HCT116 (cell line): ENCODE measurements around the gene NUDT5. TPM values are rescaled to one million over a fixed set of nuclear protein-coding genes. Genes with fewer than 3 reads are reported as not detected.

Source experiments
- ATAC-seq: fragments of 200-7000 bp; cut with Tn5 transposase; 2 replicates; pipeline ENCODE4 v1.9.1; 2020; ENCODE audit warnings: mild to moderate bottlenecking, moderate library complexity
- BruUV-seq: library from RNA; stranded (reverse); fragments of 400-500 nt; replicated peaks from 2 replicates; lab custom pipeline; 2021; lab: Mats Ljungman, UMichigan
- CTCF ChIA-PET: fragments of 300-600 bp; sonication (Branson Sonifier 250); formaldehyde crosslinking; loops from one replicate; lab custom pipeline; 2021; ENCODE audit warnings: antibody characterized with exemption; lab: Charles Lee
- POLR2A ChIA-PET: fragments of 300-600, 350-600 bp; sonication (Branson Sonifier 250); formaldehyde crosslinking; loops from one replicate; lab custom pipeline; 2021; ENCODE audit warnings: antibody characterized with exemption; lab: Charles Lee
- RAD21 ChIA-PET, 2 experiments: fragments of 300-600 bp; sonication (Branson Sonifier 250); formaldehyde crosslinking; loops; one replicate each; lab custom pipeline; 2023; ENCODE audit warnings: low total read pairs in 2 of 2; ENCODE audit not compliant: uncharacterized antibody in 2 of 2, unreplicated experiment in 2 of 2, low non-redundant PET in 1 of 2; lab: Charles Lee
- DNase-seq: peaks from one replicate; pipeline ENCODE4 v3.0.0-alpha.2; 2010; ENCODE audit warnings: low read depth, low spot score
- H2AFZ ChIP-seq: fragments of 200-600 bp; shearing (Covaris generic), sonication (generic); 2 replicates; pipeline ENCODE4 v1.6.1; 2017; ENCODE audit warnings: low read depth, mixed run types, mixed read lengths, antibody characterized with exemption, low read length; ENCODE audit not compliant: poor library complexity, severe bottlenecking
- H3K27ac ChIP-seq: 2 replicates; pipeline ENCODE4 v1.5.1; 2012; ENCODE audit warnings: low read depth, low read length
- H3K27me3 ChIP-seq: fragments of 200-600 bp; sonication (generic); 2 replicates; pipeline ENCODE4 v1.6.1; 2016; ENCODE audit warnings: mixed run types, low read length, mixed read lengths; ENCODE audit not compliant: insufficient read depth
- H3K36me3 ChIP-seq, 2 experiments: fragments of 200-500 bp in 1 of 2; fragments of 200-600 bp in 1 of 2; sonication (Bioruptor generic) in 1 of 2; sonication (generic) in 1 of 2; 2 replicates each; pipeline versions ENCODE4 v1.5.1 to v1.6.1; 2014 to 2016; ENCODE audit warnings: low read length in 2 of 2, inconsistent platforms in 1 of 2, mixed read lengths in 1 of 2, mixed run types in 1 of 2; ENCODE audit not compliant: insufficient read depth in 2 of 2, control insufficient read depth in 1 of 2
- H3K4me1 ChIP-seq, 2 experiments: fragments of 200-600 bp in 1 of 2; sonication (generic) in 1 of 2; 2 replicates each; pipeline versions ENCODE4 v1.5.1 to v1.6.1; 2012 to 2017; ENCODE audit warnings: low read length in 2 of 2, inconsistent platforms in 1 of 2, mild to moderate bottlenecking in 1 of 2, mixed read lengths in 1 of 2, mixed run types in 1 of 2, moderate library complexity in 1 of 2; ENCODE audit not compliant: insufficient read depth in 2 of 2, control insufficient read depth in 1 of 2
- H3K4me2 ChIP-seq: fragments of 200-600 bp; sonication (generic); 2 replicates; pipeline ENCODE4 v1.6.1; 2017; ENCODE audit warnings: mixed run types, low read length, mixed read lengths
- H3K4me3 ChIP-seq, 2 experiments: fragments of 200-600 bp in 1 of 2; sonication (generic) in 1 of 2; replicated peaks in 1 of 2; 2 replicates each; pipeline ENCODE4 v1.5.1; 2011 to 2016; ENCODE audit warnings: low read length in 2 of 2, control low read depth in 1 of 2, low read depth in 1 of 2, mild to moderate bottlenecking in 1 of 2, mixed read lengths in 1 of 2, mixed run types in 1 of 2
- H3K79me2 ChIP-seq: fragments of 200-600 bp; sonication (generic); 2 replicates; pipeline ENCODE4 v1.6.1; 2017; ENCODE audit warnings: mild to moderate bottlenecking, mixed run types, low read length, moderate library complexity, mixed read lengths; ENCODE audit not compliant: insufficient read depth
- H3K9ac ChIP-seq: fragments of 200-600 bp; sonication (generic); 2 replicates; pipeline ENCODE4 v1.6.1; 2016; ENCODE audit warnings: low read length, mixed read lengths
- H3K9me2 ChIP-seq: fragments of 200-600 bp; sonication (generic), shearing (Covaris generic); 2 replicates; pipeline ENCODE4 v1.6.1; 2017; ENCODE audit warnings: mixed run types, mild to moderate bottlenecking, moderate library complexity; ENCODE audit not compliant: insufficient read depth
- H3K9me3 ChIP-seq, 2 experiments: fragments of 200-500 bp in 1 of 2; fragments of 200-600 bp in 1 of 2; sonication (Bioruptor generic) in 1 of 2; sonication (generic) in 1 of 2; 2 replicates each; pipeline ENCODE4 v1.6.1; 2014 to 2017; ENCODE audit warnings: low read length in 2 of 2, mixed read lengths in 2 of 2, inconsistent platforms in 1 of 2, low read depth in 1 of 2, mild to moderate bottlenecking in 1 of 2, mixed run types in 1 of 2, moderate library complexity in 1 of 2; ENCODE audit not compliant: control insufficient read depth in 1 of 2, insufficient read depth in 1 of 2
- H4K20me1 ChIP-seq: fragments of 200-600 bp; sonication (generic), shearing (Covaris generic); 2 replicates; pipeline ENCODE4 v1.6.1; 2017; ENCODE audit warnings: mixed run types, mild to moderate bottlenecking, moderate library complexity; ENCODE audit not compliant: insufficient read depth
- CBX3 ChIP-seq: IDR thresholded peaks from 2 replicates; pipeline ENCODE4 v1.6.1; 2012; ENCODE audit warnings: low read depth
- CEBPB ChIP-seq: IDR thresholded peaks from 2 replicates; pipeline ENCODE4 v1.6.1; 2012; ENCODE audit warnings: low read depth
- ELF1 ChIP-seq: IDR thresholded peaks from 2 replicates; pipeline ENCODE4 v1.6.1; 2012; ENCODE audit warnings: low read depth, borderline replicate concordance
- EZH2 ChIP-seq: fragments of 200-600 bp; sonication (generic); IDR thresholded peaks from 2 replicates; pipeline ENCODE4 v1.6.1; 2017; ENCODE audit warnings: antibody characterized with exemption, mixed run types
- FOSL1 ChIP-seq: IDR thresholded peaks from 2 replicates; pipeline ENCODE4 v1.6.1; 2012; ENCODE audit warnings: low read depth
- POLR2AphosphoS5 ChIP-seq: IDR thresholded peaks from 2 replicates; pipeline ENCODE4 v1.6.1; 2011; ENCODE audit warnings: mild to moderate bottlenecking, low read depth, low read length, moderate library complexity
- SRF ChIP-seq: IDR thresholded peaks from 2 replicates; pipeline ENCODE4 v1.6.1; 2012; ENCODE audit warnings: low read depth
- YY1 ChIP-seq: IDR thresholded peaks from 2 replicates; pipeline ENCODE4 v1.6.1; 2011; ENCODE audit warnings: low read length, low read depth, moderate library complexity, mild to moderate bottlenecking; ENCODE audit not compliant: insufficient replicate concordance; ENCODE audit errors: extremely low read depth
- ZFX ChIP-seq: fragments of 450-650 bp; IDR thresholded peaks from 2 replicates; pipeline ENCODE4 v1.6.1; 2017
- ZNF274 ChIP-seq: fragments of 200-500 bp; sonication (Bioruptor generic); IDR thresholded peaks from 2 replicates; pipeline ENCODE4 v1.6.1; 2014; ENCODE audit warnings: mild to moderate bottlenecking, low read depth, low read length, inconsistent platforms
- intact Hi-C: fragments of 100-400 bp; cut with micrococcal nuclease; formaldehyde crosslinking; loops from 2 replicates; pipeline ENCODE4 v1.10.0; 2022
- total RNA-seq: library from RNA; stranded (reverse); gene quantifications from one replicate; pipeline ENCODE4 v1.2.1, GENCODE V29; 2021; ENCODE audit not compliant: unreplicated experiment
- TF ChIP-seq, protein P1 (sequence below): IDR thresholded peaks from 2 replicates; pipeline ENCODE4 v1.6.1; 2012
- TF ChIP-seq, protein P2 (sequence below): IDR thresholded peaks from 2 replicates; pipeline ENCODE4 v1.6.1; 2012
- TF ChIP-seq, protein P3 (sequence below): IDR thresholded peaks from 2 replicates; pipeline ENCODE4 v1.6.1; 2011; ENCODE audit warnings: mild to moderate bottlenecking, low read length, moderate library complexity; ENCODE audit not compliant: insufficient replicate concordance; ENCODE audit errors: extremely low read depth

NUDT5 gene
- total RNA-seq, 1 experiment from 2014 or later = 101 TPM

DNA sequence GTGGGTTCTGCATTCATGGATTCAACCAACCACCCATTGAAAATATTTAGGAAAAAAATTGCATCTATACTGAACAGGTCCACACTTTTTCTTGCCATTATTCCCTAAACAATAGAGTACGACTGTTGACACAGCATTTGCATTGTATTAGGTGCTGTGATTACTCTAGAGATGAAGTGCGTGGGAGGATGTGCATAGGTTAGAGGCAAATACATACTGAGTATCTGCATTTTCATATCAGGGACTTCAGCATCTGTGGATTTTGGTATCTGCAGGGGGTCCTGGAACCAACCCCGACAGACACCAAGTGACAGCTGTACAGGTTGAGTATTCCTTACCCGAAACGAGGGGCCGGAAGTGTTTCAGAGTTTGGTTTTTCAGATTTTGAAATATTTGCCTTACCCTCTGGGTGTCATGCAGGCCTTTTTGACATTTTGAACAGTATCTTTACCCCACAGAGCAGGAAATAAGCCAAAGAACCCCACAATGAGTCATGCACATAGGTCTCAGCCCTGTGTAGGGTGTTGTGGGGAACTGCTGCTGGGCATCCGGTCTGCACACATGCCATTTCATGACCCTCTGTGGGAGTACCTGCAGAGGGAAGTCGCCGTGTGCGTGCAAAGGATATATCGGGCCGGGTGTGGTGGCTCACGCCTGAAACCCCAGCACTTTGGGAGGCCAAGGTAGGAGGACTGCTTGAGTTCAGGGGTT lies 14.5 kb downstream of the NUDT5 start:
- no TSS peak for BruUV-seq
- ATAC-seq = no peak
- no peak for TF ChIP-seq EZH2
- TF ChIP-seq CEBPB = no peak
- TF ChIP-seq FOSL1 = no peak
- TF ChIP-seq CBX3 = no peak
- TF ChIP-seq, protein P1, sequence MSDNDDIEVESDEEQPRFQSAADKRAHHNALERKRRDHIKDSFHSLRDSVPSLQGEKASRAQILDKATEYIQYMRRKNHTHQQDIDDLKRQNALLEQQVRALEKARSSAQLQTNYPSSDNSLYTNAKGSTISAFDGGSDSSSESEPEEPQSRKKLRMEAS = no peak
- TF ChIP-seq POLR2AphosphoS5 = no peak
- no peak for TF ChIP-seq ZFX
- TF ChIP-seq ZNF274 = no peak
- TF ChIP-seq SRF = no peak
- no peak for TF ChIP-seq YY1
- TF ChIP-seq, protein P2, sequence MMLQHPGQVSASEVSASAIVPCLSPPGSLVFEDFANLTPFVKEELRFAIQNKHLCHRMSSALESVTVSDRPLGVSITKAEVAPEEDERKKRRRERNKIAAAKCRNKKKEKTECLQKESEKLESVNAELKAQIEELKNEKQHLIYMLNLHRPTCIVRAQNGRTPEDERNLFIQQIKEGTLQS = no peak
- TF ChIP-seq, protein P3, sequence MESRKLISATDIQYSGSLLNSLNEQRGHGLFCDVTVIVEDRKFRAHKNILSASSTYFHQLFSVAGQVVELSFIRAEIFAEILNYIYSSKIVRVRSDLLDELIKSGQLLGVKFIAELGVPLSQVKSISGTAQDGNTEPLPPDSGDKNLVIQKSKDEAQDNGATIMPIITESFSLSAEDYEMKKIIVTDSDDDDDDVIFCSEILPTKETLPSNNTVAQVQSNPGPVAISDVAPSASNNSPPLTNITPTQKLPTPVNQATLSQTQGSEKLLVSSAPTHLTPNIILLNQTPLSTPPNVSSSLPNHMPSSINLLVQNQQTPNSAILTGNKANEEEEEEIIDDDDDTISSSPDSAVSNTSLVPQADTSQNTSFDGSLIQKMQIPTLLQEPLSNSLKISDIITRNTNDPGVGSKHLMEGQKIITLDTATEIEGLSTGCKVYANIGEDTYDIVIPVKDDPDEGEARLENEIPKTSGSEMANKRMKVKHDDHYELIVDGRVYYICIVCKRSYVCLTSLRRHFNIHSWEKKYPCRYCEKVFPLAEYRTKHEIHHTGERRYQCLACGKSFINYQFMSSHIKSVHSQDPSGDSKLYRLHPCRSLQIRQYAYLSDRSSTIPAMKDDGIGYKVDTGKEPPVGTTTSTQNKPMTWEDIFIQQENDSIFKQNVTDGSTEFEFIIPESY = no peak
- no peak for TF ChIP-seq ELF1
- Histone ChIP-seq H3K4me3 (no peak overlapping the region), H3K9ac (no peak overlapping the region), H3K79me2 (peaks cover 10% of the 10 kb centered on the region; the same call in 1 of the 2 replicates), H3K36me3 (peaks cover 35 to 43% of the 10 kb centered on the region in 2 experiments; a peak in 3 of 4 replicates), H3K4me2 (no peak overlapping the region), H4K20me1 (0 out of 2 replicates have a peak, but pooled peaks cover 6% of the 10 kb centered on the region), H2AFZ (no peak overlapping the region), H3K9me3 (no peaks in the 10 kb centered on the region), H3K27me3 (no peaks in the 10 kb centered on the region), H3K4me1 (no peaks in the 10 kb centered on the region), H3K27ac (no peak overlapping the region), H3K9me2 (no peaks in the 10 kb centered on the region)
- intact Hi-C loops = no loop called here
- no peak for DNase-seq
- POLR2A ChIA-PET = interaction anchor here (1.0 kb wide), 1 partner anchor 14 kb away, joined by 4 read pairs; the partner anchor contains the start of gene NUDT5
- CTCF ChIA-PET = no interaction called here
- RAD21 ChIA-PET = no interaction called here
